Measurements from ENCODE around the gene C19orf85.
"Not testable (repeated sequence)": the region's sequence is repeated elsewhere in the genome, so short reads cannot be mapped to it uniquely, and the experiment has no call there.

Gene C19orf85

GRCh38 chr19:55455576-55456235 is 8.8 kb downstream of the C19orf85 start:
- no peak for DNase-seq

- DNase-seq: peak; percentile 59
Measured at GRCh38 chr19:55454787-55455243, 9.7 kb downstream of the C19orf85 start.

- no peak for DNase-seq
Measured at GRCh38 chr19:55453511-55454260, 10.9 kb downstream of the C19orf85 start.

GRCh38 chr19:55452749-55453346 is 11.7 kb downstream of the C19orf85 start:
- DNase-seq: peak; percentile 53

GRCh38 chr19:55451965-55452748 is 12.4 kb downstream of the C19orf85 start:
- peak; percentile 25 for DNase-seq

- peak; percentile 21 for DNase-seq
Measured at GRCh38 chr19:55451163-55451964, 13.2 kb downstream of the C19orf85 start.

- DNase-seq: no peak
Measured at GRCh38 chr19:55449469-55449868, 15.1 kb downstream of the C19orf85 start.

- DNase-seq: not testable (repeated sequence)
Measured at GRCh38 chr19:55448175-55448490, 16.4 kb downstream of the C19orf85 start.

GRCh38 chr19:55447421-55448174 is 17.0 kb downstream of the C19orf85 start:
- DNase-seq: no peak

- no peak for DNase-seq
Measured at GRCh38 chr19:55446060-55446459, 18.5 kb downstream of the C19orf85 start.

- DNase-seq: no peak
Measured at GRCh38 chr19:55444646-55445045, 19.9 kb downstream of the C19orf85 start.

- DNase-seq: no peak
Measured at GRCh38 chr19:55443824-55444480, 20.6 kb downstream of the C19orf85 start.

- no peak for DNase-seq
Measured at GRCh38 chr19:55443045-55443823, 21.3 kb downstream of the C19orf85 start, which contains the start of gene SHISA7. Gene SHISA7, minus strand, starts transcription at chr19:55443300. Its CDS starts 437 bp downstream, at chr19:55442863.

- DNase-seq: no peak
Measured at GRCh38 chr19:55442372-55442961, 22.1 kb downstream of the C19orf85 start.

- DNase-seq: no peak
Measured at GRCh38 chr19:55441692-55442321, 22.7 kb downstream of the C19orf85 start.

- DNase-seq: no peak
Measured at GRCh38 chr19:55441319-55441691, 23.2 kb downstream of the C19orf85 start.

GRCh38 chr19:55440411-55441105 is 24.0 kb downstream of the C19orf85 start:
- no peak for DNase-seq

GRCh38 chr19:55439052-55439451 is 25.5 kb downstream of the C19orf85 start:
- no peak for DNase-seq

GRCh38 chr19:55437410-55437809 is 27.1 kb downstream of the C19orf85 start:
- DNase-seq: peak; percentile 26

Measured in CD4-positive, alpha-beta T cell treated with Interleukin-6 for 4 hours (primary cell).